ELF-1 (cell line): ENCODE results near the gene USP14.

Experiments used
- DNase-seq: peaks from one replicate; pipeline ENCODE4 v3.0.0-alpha.2; 2016; ENCODE audit warnings: low read depth, low spot score

Gene USP14

GRCh38 chr18:159933-160332 is 1.6 kb downstream of the USP14 start:
- DNase-seq: no peak

- DNase-seq: no peak
Measured at GRCh38 chr18:160831-161570, 2.6 kb downstream of the USP14 start.

- DNase-seq: no peak
Measured at GRCh38 chr18:172361-172760, 14.0 kb downstream of the USP14 start.

DNA sequence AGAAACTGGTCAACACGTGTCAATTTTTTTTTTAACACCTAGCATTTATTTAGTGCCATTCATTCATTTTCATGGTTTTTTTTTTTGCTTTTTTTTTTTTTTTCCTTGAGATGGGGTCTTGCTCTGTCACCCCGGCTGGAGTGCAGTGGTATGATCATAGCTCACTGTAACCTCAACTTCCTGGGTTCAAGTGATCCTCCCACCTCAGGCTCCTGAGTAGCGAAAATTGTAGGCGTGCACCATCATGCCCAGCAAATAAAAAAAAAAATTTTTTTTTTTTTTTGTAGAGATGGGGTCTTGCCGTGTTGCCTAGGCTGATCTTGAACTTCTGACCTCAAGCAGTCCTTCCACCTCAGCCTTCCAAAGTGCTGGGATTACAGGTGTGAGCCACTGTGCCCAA is 21.1 kb downstream of the USP14 start:
- DNase-seq: no peak

- DNase-seq: no peak
Measured at GRCh38 chr18:181711-182110, 23.4 kb downstream of the USP14 start.

DNA sequence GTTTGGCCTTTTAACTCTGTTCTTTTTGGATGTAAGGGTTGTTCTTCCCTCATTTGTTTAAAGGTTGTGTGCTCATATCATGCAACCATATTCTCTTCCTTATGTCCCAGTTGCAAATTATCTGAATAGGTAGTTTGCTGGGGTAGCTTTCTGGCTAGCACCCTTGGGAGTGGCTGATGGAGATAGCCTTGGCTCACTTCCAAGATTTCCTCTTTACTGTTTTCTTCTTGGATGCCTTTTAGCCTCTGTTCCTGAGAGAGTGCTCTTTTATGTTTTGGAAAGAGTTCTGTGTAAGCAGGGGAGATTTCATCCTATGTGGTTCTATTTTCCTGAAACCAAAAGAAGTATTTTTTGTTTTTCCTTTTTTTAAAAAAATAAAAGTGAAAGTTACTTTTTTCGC is 25.4 kb downstream of the USP14 start:
- DNase-seq: no peak

- no peak for DNase-seq
Measured at GRCh38 chr18:189254-189653, 30.9 kb downstream of the USP14 start.

DNA sequence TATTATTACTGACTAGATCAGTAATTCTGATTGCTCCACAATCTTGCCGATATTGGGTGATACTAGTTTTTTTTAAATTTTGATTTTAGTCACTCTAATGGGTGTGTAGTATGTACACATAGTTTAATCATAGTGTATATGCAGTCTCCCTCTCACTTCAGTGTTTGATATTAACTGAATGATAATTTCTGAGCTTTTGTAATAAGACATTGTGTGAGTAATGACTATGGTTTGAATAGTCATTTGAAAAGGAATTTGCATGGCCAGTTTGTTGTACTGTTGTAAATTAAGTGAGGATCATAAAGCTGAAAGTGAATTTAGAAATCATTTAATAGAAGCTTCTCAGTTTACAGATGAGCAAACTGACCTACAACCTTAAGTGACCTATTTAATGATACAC is 33.4 kb downstream of the USP14 start:
- DNase-seq: no peak

DNA sequence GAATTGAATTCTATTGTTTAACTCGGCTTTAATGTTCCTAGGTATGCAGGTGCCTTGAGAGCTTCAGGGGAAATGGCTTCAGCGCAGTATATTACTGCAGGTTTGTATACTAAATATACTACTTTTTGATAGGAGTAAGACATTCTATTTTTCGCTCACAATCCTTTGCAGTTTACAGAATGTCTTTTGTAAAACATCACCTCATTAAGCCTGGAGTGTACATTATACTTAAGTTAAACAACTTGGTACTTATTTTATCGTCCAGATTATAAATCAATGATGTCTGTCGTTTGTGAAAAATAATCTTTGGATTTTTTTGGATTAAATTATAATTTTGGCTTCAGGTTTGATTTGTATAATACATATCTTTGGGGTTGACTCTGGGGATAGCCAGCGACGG is 34.4 kb downstream of the USP14 start:
- no peak for DNase-seq

DNA sequence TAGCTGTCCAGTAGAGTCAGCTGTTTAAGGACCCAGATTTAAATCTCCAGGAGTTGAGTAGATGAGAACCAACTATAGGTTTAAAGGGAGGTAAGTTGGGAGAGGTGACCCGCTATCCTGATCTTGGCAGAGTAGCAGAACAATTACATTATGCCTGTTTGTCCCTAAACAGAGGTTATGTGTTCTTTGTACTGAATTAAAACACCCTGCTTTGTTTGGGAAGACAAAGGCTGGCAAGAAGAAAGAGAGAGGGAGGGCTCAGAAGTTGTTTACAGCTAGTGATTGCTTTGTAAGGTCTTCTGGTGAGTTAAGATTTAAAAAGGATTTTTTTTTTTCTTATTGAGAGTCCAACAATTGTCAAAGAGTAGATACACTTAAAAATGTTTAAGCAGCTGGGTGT is 37.3 kb downstream of the USP14 start:
- DNase-seq: no peak

- no peak for DNase-seq
Measured at GRCh38 chr18:199214-199613, 40.9 kb downstream of the USP14 start.

GRCh38 chr18:199768-200167 is 41.4 kb downstream of the USP14 start:
- no peak for DNase-seq

DNA sequence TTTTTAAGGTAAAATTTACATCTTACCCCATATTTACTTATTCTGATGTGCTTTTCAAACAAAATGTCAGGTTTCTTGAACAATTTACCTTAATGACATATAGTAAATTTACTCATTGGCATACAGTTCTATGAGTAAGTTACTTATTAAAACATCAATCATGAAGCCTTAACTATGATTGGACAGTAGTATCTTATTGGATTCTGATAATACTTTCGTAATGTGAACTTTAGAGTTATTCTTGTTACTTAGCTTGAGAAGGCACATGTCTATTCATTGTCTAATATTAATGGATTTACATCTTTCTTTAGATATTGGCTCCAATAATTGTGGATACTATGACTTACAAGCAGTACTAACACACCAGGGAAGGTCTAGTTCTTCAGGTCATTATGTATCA is 51.7 kb downstream of the USP14 start:
- DNase-seq: no peak

DNA sequence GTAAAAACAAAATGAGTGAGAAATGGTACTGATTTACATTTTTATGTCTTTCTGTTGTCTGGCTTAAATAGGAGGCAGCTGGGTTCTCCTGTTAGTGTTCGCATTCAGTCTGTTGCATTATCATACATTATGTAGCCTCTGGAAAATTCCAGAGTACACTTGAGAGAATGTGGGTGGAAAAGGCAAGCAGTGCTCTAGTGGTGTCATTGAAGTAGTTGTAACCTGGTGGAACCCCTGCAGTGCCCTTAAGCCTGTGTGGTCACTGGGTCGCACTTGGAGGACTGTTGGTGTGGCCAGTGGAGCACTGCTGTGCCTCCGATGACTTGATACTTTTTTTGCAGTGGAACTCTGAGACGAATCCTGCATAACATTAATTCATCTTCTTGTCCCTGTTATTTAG is 52.4 kb downstream of the USP14 start:
- no peak for DNase-seq

GRCh38 chr18:211582-211981 is 53.2 kb downstream of the USP14 start:
- DNase-seq: no peak

- no peak for DNase-seq
Measured at GRCh38 chr18:212780-213179, 54.4 kb downstream of the USP14 start.

GRCh38 chr18:213505-213904 is 55.1 kb downstream of the USP14 start:
- DNase-seq: no peak

GRCh38 chr18:213966-214365 is 55.6 kb downstream of the USP14 start:
- DNase-seq: no peak

DNA sequence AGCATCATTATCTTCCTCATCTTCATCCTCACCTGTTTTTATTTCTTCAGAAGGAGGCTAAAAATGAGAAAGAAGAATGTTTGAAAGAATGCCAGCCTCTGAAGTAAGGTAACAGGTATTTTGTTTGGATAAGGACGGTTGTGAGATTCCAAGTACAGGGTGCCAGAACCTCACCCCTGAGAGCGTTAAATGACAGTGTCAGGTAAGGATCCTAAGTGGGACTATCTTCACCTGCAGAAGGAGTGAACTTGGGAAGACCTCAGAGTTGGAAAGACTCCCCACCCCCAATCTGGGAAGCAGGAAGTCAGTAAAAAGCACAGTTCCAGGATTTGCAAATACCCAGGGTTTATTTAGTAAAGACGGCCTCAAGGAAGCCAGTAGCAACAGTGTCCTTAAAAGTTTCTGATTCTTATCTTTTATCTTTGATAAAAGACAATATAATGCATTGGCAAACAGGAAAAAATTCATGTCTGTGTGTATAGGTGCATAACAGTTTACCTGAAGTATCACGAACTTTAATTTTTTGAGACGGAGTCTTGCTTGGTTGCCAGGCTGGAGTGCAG is 57.2 kb downstream of the USP14 start:
- DNase-seq: no peak

GRCh38 chr18:217532-218336 is 59.4 kb downstream of the USP14 start:
- no peak for DNase-seq

- DNase-seq: no peak
Measured at GRCh38 chr18:220708-221107, 62.4 kb downstream of the USP14 start.

DNA sequence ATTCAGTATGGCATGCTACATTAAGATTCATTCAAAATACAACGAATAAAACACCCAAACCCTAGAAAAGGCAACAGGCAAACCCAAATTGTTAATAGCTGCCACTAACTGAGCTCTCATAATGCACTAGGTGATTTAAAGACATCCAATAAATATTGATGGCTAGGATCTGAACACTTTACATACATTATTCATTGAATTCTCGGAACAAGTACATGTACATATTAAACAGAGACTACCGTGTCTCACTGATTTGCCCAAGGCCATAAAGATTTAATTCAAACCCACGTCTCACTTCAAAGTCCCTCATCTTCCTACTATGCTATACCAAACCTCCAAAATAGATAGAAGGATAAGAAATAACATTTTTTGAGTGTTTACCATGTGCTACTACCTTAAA is 67.4 kb downstream of the USP14 start:
- DNase-seq: no peak

DNA sequence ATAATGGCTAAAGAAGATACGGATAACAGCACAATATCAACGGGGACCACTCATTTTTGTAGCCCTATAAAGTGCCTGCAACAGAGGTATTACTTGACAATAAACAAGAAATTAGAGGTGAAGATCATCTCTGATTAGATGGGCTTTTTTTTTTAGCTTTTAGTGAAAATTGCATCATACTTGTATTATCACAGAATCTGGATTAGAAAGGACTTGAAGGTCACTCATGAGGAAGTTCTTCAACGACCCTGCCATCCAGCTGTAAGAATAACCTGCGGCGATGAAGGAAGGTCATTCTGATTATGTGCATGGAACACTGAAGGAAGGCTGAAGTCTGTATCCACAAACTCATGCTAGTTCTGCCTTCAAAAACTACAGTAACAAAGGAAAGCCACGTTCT is 69.0 kb downstream of the USP14 start:
- no peak for DNase-seq
